HL-60/S4 treated with retinoic acid at 250 ng/mL for 4 days and 3 days (cell line): ENCODE measurements around the gene SDSL.

Source experiments
- in situ Hi-C: fragments of 300-500 bp; cut with MboI; formaldehyde crosslinking; loops from 2 replicates; pipeline ENCODE4 v1.7.0; 2022; ENCODE audit warnings: low sequenced_read_pairs

SDSL gene

GRCh38 chr12:113422030-113422885, at the start of gene SDSL:
TSS of gene SDSL (plus strand) at chr12:113422380. CDS start at chr12:113427983, 5,603 bp downstream.
- in situ Hi-C loops, result loop anchor here (10.0 kb wide), 1 partner anchor 227 kb away; no protein-coding TSS in a partner anchor

DNA sequence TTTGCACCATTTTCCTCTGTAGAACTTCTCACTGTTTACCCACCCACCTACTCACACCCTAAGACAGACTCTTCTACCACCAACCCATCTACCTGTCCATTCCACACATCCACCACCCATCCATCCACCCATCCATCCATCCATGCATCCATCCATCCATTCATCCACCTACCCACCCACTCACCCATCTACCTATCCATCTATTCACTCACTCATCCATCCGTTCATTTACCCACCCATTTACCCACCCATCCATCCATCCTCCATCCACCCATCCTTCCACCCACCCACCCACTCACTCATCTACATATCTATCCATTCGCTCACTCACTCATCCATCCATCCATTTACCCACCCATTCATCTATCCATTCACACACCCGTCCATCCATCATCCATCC, 48.7 kb upstream of the SDSL start:
- in situ Hi-C loops, result no loop called here

DNA sequence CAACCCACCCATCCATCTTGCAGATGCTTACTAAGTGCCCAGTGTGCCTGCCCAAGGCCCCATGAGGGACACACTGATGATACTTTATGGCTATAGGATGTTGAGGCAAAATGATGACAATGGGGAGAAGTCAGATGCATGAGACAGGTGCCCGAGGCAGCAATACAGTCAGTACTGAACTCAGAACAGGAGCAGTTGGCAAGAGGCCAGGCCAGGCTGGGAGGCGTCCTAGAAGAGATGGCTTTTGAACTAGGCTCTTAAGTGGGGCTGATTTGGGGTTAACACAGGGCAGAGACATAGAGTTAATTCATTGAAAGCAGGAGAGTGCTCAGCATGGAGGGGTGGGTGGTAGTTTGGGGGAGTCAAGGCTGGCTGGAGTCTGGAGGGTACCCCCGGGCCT, 48.2 kb upstream of the SDSL start:
- in situ Hi-C loops, result no loop called here

GRCh38 chr12:113374823-113375428, 47.3 kb upstream of the SDSL start:
- in situ Hi-C loops, result no loop called here

GRCh38 chr12:113378291-113378690, 43.9 kb upstream of the SDSL start:
- in situ Hi-C loops, result no loop called here

DNA sequence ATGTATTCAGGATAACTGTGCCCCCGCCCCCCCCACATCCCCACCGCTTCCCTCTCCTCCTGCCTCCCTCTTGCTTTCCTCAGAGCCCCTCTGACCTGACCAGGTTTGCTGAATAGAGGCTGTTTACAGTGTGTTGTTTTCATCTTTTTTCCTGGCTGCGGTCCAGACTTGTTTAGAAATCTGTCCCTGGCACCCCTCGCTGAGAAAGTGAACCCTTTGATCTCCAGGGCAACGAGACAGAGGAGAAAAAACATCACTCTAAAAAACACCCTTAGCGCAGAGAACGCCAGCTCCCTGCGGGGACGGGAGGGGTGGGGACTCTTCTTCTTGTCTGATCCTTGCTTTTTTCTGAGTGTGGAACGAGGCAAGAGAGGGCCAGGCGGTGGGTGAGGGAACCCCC, 41.0 kb upstream of the SDSL start:
- in situ Hi-C loops, result no loop called here

DNA sequence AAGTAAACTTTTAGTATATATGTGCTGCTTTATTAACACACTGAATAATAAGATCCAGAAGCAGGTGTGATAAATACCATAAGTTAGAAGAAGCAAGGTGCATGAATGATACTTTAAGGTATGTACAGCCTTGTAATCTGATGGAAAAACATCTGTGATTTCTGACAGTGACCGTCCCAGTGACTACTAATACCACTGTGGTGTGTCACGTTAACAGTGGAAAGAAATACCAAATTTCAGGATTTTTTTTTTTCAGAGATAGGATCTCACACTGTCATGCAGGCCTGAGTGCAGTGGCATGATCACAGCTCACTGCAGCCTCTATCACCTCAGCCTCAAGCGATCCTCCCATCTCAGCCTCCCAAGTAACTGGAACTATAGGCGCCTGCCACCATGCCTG, 40.0 kb upstream of the SDSL start:
- in situ Hi-C loops, result no loop called here

DNA sequence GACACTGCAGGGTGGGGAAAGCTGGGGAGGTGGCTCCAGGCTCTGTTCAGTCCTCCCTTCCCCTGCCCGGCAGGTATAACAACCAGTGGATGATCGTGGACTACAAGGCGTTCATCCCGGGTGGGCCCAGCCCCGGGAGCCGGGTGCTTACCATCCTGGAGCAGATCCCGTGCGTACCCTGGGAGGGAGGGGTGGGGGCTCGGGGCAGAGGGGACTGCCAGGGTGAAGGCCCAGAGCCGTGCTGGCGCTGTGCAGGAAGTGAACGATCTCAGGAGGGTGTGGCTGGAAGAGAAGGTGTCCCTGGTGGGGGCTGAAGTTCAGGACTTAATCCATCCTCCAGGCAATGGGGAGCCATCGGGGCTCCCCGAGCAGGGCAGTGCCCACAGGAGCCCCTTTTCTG, 37.4 kb upstream of the SDSL start:
- in situ Hi-C loops, result no loop called here

- in situ Hi-C loops, result no loop called here
Observed at GRCh38 chr12:113385282-113385882, 36.8 kb upstream of the SDSL start.

- in situ Hi-C loops, result no loop called here
Observed at GRCh38 chr12:113386866-113387566, 35.2 kb upstream of the SDSL start.

DNA sequence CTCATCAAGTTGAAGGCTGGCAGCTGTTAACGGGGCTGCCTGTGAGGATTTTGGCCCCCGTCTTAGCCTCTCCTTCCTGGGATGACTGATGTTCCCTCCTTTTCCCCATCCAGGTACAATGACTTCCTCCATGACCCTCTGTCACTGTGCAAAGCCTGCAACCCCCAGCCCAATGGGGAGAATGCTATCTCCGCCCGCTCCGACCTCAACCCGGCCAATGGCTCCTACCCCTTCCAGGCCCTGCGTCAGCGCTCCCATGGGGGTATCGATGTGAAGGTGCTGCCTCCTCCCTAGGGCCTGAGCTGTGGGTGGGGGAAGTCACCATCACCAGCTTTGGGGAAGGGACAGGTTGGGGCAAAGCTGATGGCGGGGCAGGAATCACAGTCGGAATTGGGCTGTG, 34.5 kb upstream of the SDSL start:
- in situ Hi-C loops, result no loop called here

DNA sequence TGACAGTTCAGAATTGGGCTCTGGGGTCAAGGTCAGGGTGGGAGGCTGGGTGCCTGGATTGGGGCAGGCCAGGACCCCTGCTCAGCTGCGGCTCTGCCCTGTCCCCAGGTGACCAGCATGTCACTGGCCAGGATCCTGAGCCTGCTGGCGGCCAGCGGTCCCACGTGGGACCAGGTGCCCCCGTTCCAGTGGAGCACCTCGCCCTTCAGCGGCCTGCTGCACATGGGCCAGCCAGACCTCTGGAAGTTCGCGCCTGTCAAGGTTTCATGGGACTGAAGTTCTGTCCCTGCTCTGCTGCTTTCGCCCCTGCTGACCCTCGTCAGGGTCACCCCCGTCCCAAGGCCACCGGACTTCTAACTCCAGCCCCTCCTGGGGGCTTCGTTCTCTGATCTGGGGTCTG, 33.8 kb upstream of the SDSL start:
- in situ Hi-C loops, result no loop called here

DNA sequence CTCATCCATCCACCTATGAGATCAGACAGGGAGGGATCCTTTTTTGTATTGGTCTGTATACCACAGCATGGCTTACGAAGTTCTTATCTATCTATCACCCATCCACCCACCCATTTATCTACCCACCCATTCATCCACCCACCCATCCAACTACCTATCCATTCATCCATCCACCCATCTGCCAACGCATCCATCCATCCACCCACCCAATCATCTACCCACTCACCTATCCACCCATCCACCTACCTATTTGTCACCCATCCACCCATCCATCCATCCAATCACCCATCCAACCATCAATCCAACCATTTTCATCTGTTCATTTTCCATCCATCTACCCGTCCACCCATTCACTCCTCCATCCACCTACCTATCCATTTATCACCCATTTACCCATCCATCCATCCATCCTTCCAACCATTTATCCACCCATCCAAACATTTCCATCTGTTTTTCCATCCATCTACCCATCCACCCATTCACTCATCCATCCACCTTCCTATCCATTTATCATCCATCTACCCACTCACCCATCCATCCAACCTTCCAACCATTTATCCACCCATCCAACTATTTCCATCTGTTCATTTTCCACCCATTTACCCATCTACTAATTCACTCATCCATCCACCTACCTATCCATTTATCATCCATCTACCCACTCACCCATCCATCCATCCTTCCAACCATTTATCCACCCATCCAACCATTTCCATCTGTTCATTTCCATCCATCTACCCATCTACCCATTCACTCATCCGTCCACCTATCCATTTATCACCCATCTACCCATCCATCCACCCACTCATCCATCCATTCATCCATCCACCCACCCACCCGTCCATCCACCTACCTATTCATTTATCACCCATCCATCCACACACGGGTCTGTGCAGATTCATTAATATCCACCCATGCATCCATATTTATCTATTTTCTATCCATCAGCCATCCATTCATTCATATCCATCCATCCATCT, 31.8 kb upstream of the SDSL start:
- in situ Hi-C loops, result no loop called here

DNA sequence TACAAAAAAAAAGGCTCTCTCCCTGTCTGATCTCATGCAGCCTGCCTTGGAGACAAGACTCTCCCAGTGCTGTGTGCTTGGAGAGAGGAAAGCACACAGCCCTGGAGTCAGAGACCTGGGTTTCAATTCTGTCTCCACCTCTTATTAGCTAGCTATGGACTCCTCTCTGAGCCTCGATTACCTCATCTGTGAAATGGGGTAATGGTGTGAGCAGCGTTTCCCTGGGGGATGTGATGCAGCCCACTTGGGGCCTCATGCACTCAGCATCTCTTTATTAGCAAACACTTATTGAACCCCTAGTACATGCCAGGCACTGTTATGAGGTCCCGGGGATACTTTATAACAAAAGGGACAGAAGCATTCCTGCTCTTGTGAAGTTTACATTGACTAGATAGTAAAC, 31.0 kb upstream of the SDSL start:
- in situ Hi-C loops, result no loop called here

DNA sequence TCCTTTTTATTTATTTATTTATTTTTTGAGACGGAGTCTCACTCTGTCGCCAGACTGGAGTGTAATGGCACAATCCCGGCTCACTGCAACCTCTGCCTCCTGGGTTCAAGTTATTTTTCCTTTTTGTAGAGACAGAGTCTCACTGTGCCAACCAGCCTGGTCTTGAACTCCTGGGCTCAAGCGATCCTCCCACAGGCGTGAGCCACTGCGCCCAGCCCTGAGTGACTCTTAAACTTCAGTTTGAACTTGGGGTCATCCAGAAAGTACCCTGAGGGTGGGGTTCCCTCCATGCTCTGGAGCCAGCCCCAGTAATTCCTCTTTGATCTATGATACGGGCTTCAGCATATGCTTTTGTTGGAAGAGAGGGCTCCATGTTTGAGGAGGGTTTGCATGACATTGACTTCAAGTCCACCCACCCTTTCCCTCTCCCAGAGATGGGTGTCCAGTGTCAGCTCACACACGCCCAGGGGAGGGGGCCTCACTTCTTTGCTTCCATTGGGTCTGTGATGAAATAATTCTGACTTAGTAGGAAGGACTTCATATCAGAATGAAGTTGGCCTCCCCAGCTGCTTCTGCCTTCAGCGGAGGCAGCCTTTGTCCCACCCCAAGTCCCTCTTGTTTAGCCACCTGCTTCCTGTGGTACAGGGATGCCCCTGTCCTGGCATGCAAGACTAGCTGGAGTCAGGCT, 30.4 kb upstream of the SDSL start:
- in situ Hi-C loops, result no loop called here

GRCh38 chr12:113392520-113392919, 29.7 kb upstream of the SDSL start:
- in situ Hi-C loops, result no loop called here

DNA sequence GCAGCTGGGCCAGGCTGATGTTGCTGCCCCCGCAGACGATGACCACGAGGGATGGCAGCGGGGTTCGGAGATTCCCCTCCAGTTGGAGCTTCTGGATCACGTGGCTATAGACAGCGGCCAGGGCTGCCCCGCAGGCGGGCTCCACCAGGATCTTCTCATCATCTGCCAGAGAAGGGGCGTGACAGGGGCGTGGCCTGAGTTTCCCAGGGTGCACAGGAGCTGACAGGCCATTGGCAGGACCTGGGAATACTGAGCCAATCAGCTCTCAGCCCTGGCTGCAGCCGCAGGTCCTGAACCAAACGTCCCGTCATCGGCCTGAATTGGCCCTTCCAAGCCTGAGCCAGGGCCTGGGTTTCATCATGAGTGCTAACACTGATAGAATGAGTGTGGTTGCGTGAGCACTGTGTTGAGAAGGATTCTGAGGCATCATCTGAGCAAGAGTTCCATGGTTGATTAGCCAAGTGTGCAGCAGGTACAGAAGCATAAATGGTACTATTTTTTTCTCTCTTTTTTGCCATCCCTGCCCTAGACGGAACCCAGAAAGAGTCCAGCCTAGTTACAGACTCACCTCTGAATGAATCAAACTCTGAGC, 29.1 kb upstream of the SDSL start:
- in situ Hi-C loops, result no loop called here

- in situ Hi-C loops, result no loop called here
Observed at GRCh38 chr12:113393749-113394148, 28.4 kb upstream of the SDSL start.

GRCh38 chr12:113395119-113395518, 27.1 kb upstream of the SDSL start:
- in situ Hi-C loops, result no loop called here
